Heart left ventricle (tissue), 13 donors: Measurements from ENCODE around the gene RABL6.

Source experiments
- POLR2A ChIP-seq, 2 donors: fragments of 450-650 bp; IDR thresholded peaks; one replicate each; pipeline ENCODE4 v1.6.1; 2017; ENCODE audit warnings: antibody characterized with exemption in 2 of 2, mild to moderate bottlenecking in 2 of 2, moderate library complexity in 2 of 2
- TF ChIP-seq, protein P1 (sequence below), 12 donors: fragments of 200-600 bp; sonication (generic) in 4 of 12; IDR thresholded peaks; one replicate each; pipeline versions ENCODE4 v1.5.0 to v1.8.0; 2018 to 2022; ENCODE audit warnings: antibody characterized with exemption in 12 of 12, mild to moderate bottlenecking in 5 of 12
- donor health status: ischemic (EF 13 %, LVEDD 7.1; RV severe dilation, severe dysfunction).
- donor health status: DM: no; HTN: yes; CAD: no.
- donor health status: DM: no; HTN: no; CAD: no.
- donor health status: ischemic (EF 25% LVEDD 6.9; RV normal size, moderate dysfunction).
- donor health status: ischemic (EF 25% LVEDD 5.7; RV mildly dilated, moderate dysfunction).
- donor health status: ischemic (EF 35%, LVEDD 5.7; RV mildly dilated, moderate dysfunction).
- donor health status: nonischemic (EF 11% LVEDD 7.7; RV severe dilation, severe dysfunction).
- donor health status: DM: yes; HTN: yes; CAD: no.
- donor health status: PGD.
- donor health status: ischemic (EF 29% LVEDD 5.4; RV normal size, mild dysfunction).
- donor health status: nonischemic (EF 23%, LVEDD 6.1; RV moderate dilation, normal function).

DNA sequence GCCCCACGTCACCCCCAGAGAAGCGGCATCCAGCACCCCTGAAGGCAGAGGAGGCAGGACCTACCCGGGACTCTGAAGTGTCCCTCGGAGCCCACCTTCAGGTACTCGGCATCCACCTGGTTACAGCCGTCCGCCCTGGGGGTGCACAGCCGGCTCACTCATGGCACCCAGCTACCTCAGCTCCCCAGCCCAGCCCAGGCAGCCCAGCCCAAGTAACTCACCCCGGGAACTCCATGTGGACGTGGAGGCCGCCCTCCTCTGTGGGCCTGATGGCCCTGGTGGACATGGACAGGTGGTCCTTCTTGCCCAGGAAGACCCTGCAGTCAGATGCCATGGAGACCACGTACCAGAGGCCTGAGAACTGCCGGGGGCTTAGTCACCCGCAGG, 44.1 kb upstream of the RABL6 start:
- TF ChIP-seq, protein P1, sequence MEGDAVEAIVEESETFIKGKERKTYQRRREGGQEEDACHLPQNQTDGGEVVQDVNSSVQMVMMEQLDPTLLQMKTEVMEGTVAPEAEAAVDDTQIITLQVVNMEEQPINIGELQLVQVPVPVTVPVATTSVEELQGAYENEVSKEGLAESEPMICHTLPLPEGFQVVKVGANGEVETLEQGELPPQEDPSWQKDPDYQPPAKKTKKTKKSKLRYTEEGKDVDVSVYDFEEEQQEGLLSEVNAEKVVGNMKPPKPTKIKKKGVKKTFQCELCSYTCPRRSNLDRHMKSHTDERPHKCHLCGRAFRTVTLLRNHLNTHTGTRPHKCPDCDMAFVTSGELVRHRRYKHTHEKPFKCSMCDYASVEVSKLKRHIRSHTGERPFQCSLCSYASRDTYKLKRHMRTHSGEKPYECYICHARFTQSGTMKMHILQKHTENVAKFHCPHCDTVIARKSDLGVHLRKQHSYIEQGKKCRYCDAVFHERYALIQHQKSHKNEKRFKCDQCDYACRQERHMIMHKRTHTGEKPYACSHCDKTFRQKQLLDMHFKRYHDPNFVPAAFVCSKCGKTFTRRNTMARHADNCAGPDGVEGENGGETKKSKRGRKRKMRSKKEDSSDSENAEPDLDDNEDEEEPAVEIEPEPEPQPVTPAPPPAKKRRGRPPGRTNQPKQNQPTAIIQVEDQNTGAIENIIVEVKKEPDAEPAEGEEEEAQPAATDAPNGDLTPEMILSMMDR (IDR thresholded peaks at IDR 0.05), result no peak
- no peak for TF ChIP-seq POLR2A (IDR thresholded peaks at IDR 0.05)
